HUES48 (cell line): Measurements from ENCODE around the gene CLBA1.

ENCODE experiments used
- H3K27ac ChIP-seq: one replicate; pipeline ENCODE4 v1.7.0; 2013; ENCODE audit warnings: low read depth, low read length, inconsistent platforms
- H3K27me3 ChIP-seq: 2 replicates; pipeline ENCODE4 v1.6.1; 2013; ENCODE audit warnings: mild to moderate bottlenecking, low read length; ENCODE audit not compliant: control insufficient read depth, insufficient read depth
- H3K36me3 ChIP-seq: 2 replicates; pipeline ENCODE4 v1.6.1; 2013; ENCODE audit warnings: low read length; ENCODE audit not compliant: control insufficient read depth, insufficient read depth
- H3K4me1 ChIP-seq: 2 replicates; pipeline ENCODE4 v1.6.1; 2013; ENCODE audit warnings: mild to moderate bottlenecking, low read length; ENCODE audit not compliant: control insufficient read depth, insufficient read depth
- H3K4me3 ChIP-seq: 2 replicates; pipeline ENCODE4 v1.5.1; 2013; ENCODE audit warnings: mild to moderate bottlenecking, low read depth, low read length
- H3K9ac ChIP-seq: 2 replicates; pipeline ENCODE4 v1.6.1; 2013; ENCODE audit warnings: mild to moderate bottlenecking, low read depth, low read length, moderate library complexity
- H3K9me3 ChIP-seq: 2 replicates; pipeline ENCODE4 v1.6.1; 2013; ENCODE audit warnings: low read length; ENCODE audit not compliant: control insufficient read depth, insufficient read depth

Gene CLBA1

GRCh38 chr14:104985675-104986486 lies at the start of gene CLBA1:
CLBA1 (plus strand) TSS chr14:104985788; CDS start chr14:104986432, 644 bp downstream.
- H3K27me3 ChIP-seq, result no peaks in the 10 kb centered on the region; the same call in 1 of the 2 replicates
- H3K4me1 ChIP-seq, result no peaks in the 10 kb centered on the region
- no peaks in the 10 kb centered on the region for H3K36me3 ChIP-seq
- H3K9ac ChIP-seq, result no peak within 1 kb of the TSS
- no peaks in the 10 kb centered on the region for H3K9me3 ChIP-seq
- no peak within 1 kb of the TSS for H3K27ac ChIP-seq
- H3K4me3 ChIP-seq, result peak within 1 kb of the TSS; percentile 82

- Histone ChIP-seq H3K27ac (no peak overlapping the region), H3K9ac (no peak overlapping the region), H3K9me3 (no peaks in the 10 kb centered on the region), H3K36me3 (no peaks in the 10 kb centered on the region), H3K4me3 (no peak overlapping the region), H3K27me3 (peaks cover 75% of the 10 kb centered on the region), H3K4me1 (no peaks in the 10 kb centered on the region)
Measured at GRCh38 chr14:104935955-104936354, 49.6 kb upstream of the CLBA1 start.

- Histone ChIP-seq H3K9me3 (no peaks in the 10 kb centered on the region), H3K36me3 (no peaks in the 10 kb centered on the region), H3K27ac (no peak overlapping the region), H3K27me3 (peaks cover 69% of the 10 kb centered on the region), H3K9ac (no peak overlapping the region), H3K4me3 (no peak overlapping the region), H3K4me1 (no peaks in the 10 kb centered on the region)
Measured at GRCh38 chr14:104936361-104937155, 49.0 kb upstream of the CLBA1 start.

GRCh38 chr14:104937161-104937560 lies 48.4 kb upstream of the CLBA1 start:
- no peak overlapping the region for H3K4me3 ChIP-seq
- no peaks in the 10 kb centered on the region for H3K36me3 ChIP-seq
- peaks cover 63% of the 10 kb centered on the region for H3K27me3 ChIP-seq
- no peak overlapping the region for H3K27ac ChIP-seq
- no peaks in the 10 kb centered on the region for H3K4me1 ChIP-seq
- no peak overlapping the region for H3K9ac ChIP-seq
- no peaks in the 10 kb centered on the region for H3K9me3 ChIP-seq

GRCh38 chr14:104937694-104938365 lies 47.8 kb upstream of the CLBA1 start:
- no peaks in the 10 kb centered on the region for H3K9me3 ChIP-seq

GRCh38 chr14:104938436-104938835 lies 47.2 kb upstream of the CLBA1 start:
- Histone ChIP-seq H3K27me3 (peaks cover 51% of the 10 kb centered on the region), H3K27ac (no peak overlapping the region), H3K9ac (no peak overlapping the region), H3K9me3 (no peaks in the 10 kb centered on the region), H3K4me1 (no peaks in the 10 kb centered on the region), H3K36me3 (no peaks in the 10 kb centered on the region), H3K4me3 (no peak overlapping the region)

More at GRCh38 chr14:104937694-104938365, 47.8 kb upstream of the CLBA1 start:
- Histone ChIP-seq H3K27ac (no peak overlapping the region), H3K4me1 (no peaks in the 10 kb centered on the region), H3K4me3 (no peak overlapping the region), H3K36me3 (no peaks in the 10 kb centered on the region), H3K27me3 (peaks cover 56% of the 10 kb centered on the region), H3K9ac (no peak overlapping the region)

GRCh38 chr14:104938960-104939359 lies 46.6 kb upstream of the CLBA1 start:
- Histone ChIP-seq H3K27me3 (peaks cover 50% of the 10 kb centered on the region), H3K4me1 (no peaks in the 10 kb centered on the region), H3K9ac (no peak overlapping the region)

GRCh38 chr14:104939666-104940410 lies 45.8 kb upstream of the CLBA1 start:
- no peak overlapping the region for H3K27ac ChIP-seq
- no peaks in the 10 kb centered on the region for H3K36me3 ChIP-seq
- no peak overlapping the region for H3K4me3 ChIP-seq
- H3K27me3 ChIP-seq, result peaks cover 42% of the 10 kb centered on the region
- no peaks in the 10 kb centered on the region for H3K4me1 ChIP-seq
- 0 out of 2 replicates have a peak, but pooled peaks cover under 1% of the 10 kb centered on the region for H3K9me3 ChIP-seq
- H3K9ac ChIP-seq, result no peak overlapping the region

More at GRCh38 chr14:104938960-104939359, 46.6 kb upstream of the CLBA1 start:
- H3K9me3 ChIP-seq, result no peaks in the 10 kb centered on the region
- no peak overlapping the region for H3K27ac ChIP-seq
- H3K36me3 ChIP-seq, result no peaks in the 10 kb centered on the region
- no peak overlapping the region for H3K4me3 ChIP-seq

GRCh38 chr14:104940526-104941150 lies 45.0 kb upstream of the CLBA1 start:
- 0 out of 2 replicates have a peak, but pooled peaks cover 2% of the 10 kb centered on the region for H3K9me3 ChIP-seq
- no peak overlapping the region for H3K9ac ChIP-seq
- H3K36me3 ChIP-seq, result no peaks in the 10 kb centered on the region
- H3K27ac ChIP-seq, result no peak overlapping the region
- H3K4me1 ChIP-seq, result no peaks in the 10 kb centered on the region
- peaks cover 34% of the 10 kb centered on the region for H3K27me3 ChIP-seq
- no peak overlapping the region for H3K4me3 ChIP-seq
